Glutamatergic neuron (in vitro differentiated cells): Measurements from ENCODE around the gene TMEM50B. TPM values are rescaled to one million over a fixed set of nuclear protein-coding genes. Genes with fewer than 3 reads are reported as not detected.

ENCODE experiments used
- DNase-seq: peaks from one replicate; pipeline ENCODE4 v3.0.0; 2022
- H3K27ac Mint-ChIP-seq: one replicate; pipeline ENCODE4 v1.8.0; 2020; ENCODE audit warnings: mild to moderate bottlenecking, mixed read lengths, inconsistent platforms; ENCODE audit not compliant: unreplicated experiment
- H3K27me3 Mint-ChIP-seq: one replicate; pipeline ENCODE4 v1.8.0; 2020; ENCODE audit warnings: mild to moderate bottlenecking, moderate library complexity, mixed read lengths, inconsistent platforms; ENCODE audit not compliant: unreplicated experiment
- H3K36me3 Mint-ChIP-seq: one replicate; pipeline ENCODE4 v1.8.0; 2020; ENCODE audit warnings: mild to moderate bottlenecking, mixed read lengths, inconsistent platforms; ENCODE audit not compliant: unreplicated experiment
- H3K4me1 Mint-ChIP-seq: one replicate; pipeline ENCODE4 v1.8.0; 2020; ENCODE audit warnings: mild to moderate bottlenecking, low read depth, mixed read lengths, inconsistent platforms; ENCODE audit not compliant: unreplicated experiment
- H3K4me3 Mint-ChIP-seq: one replicate; pipeline ENCODE4 v1.8.0; 2020; ENCODE audit warnings: mild to moderate bottlenecking, mixed read lengths, inconsistent platforms; ENCODE audit not compliant: unreplicated experiment
- H3K9me3 Mint-ChIP-seq: one replicate; pipeline ENCODE4 v1.8.0; 2020; ENCODE audit warnings: mild to moderate bottlenecking, moderate library complexity, mixed read lengths, inconsistent platforms; ENCODE audit not compliant: unreplicated experiment
- CTCF ChIP-seq: fragments of 200-600 bp; sonication (generic); IDR thresholded peaks from one replicate; pipeline ENCODE4 v1.5.0; 2021; ENCODE audit not compliant: partially characterized antibody, unreplicated experiment
- total RNA-seq: library from RNA; stranded (reverse); fragmentation: NEBNext Ultra II Directional; extraction: Animal tissue kit (Norgen Biotek cat#: 25700); gene quantifications from one replicate; pipeline ENCODE4 v1.2.1, GENCODE V29; 2021; ENCODE audit not compliant: unreplicated experiment

The TMEM50B gene
- total RNA-seq, 1 donor from 2014 or later = 37.5 TPM

DNA sequence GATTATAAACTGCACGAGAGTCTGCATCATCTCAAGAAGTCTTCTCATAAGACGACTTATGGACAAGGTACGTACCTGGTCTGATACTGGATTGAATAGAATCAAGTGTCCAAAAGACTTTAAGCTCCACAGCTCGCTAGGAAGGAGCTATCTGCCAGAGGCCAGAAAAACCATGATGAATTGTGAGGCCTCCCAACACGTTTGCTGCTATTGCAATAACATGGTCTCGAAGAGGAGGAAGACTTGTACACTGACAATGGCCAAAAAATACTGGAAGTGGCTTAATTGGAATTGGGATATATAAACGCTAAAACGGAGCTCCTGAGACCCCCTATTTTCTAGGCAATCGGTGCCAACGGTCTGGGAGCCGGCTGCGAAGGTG, 11.2 kb upstream of the TMEM50B start:
- no peak for TF ChIP-seq CTCF
- no peak for DNase-seq
- Mint-ChIP-seq H3K27ac (peak overlapping the region; percentile 86), H3K4me1 (no peaks in the 10 kb centered on the region), H3K27me3 (peaks cover 3% of the 10 kb centered on the region), H3K4me3 (peak overlapping the region; percentile 89), H3K36me3 (no peaks in the 10 kb centered on the region), H3K9me3 (peaks cover 2% of the 10 kb centered on the region)

DNA sequence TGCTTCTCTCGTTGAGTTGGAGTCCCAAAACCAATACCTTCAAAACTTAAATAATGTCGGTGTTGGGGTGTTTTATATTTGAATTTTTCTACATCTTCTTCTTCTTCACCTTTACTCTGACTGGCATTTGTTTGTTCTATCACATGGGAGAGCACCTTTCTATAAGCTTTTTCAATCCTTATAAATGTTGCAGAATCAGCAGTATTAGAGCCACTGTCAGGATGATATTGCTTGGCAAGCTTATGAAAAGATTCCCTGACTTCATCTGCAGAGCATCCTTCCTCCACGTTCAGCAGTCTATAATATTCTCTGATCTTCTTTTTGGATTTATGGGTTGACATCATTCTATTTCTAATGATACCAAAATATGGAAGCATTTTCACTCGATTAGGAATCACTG, 9.2 kb upstream of the TMEM50B start:
- DNase-seq = no peak
- Mint-ChIP-seq H3K27ac (no peak overlapping the region), H3K36me3 (no peaks in the 10 kb centered on the region), H3K4me1 (no peaks in the 10 kb centered on the region), H3K4me3 (no peak overlapping the region), H3K9me3 (no peaks in the 10 kb centered on the region), H3K27me3 (peaks cover 3% of the 10 kb centered on the region)
- no peak for TF ChIP-seq CTCF

GRCh38 chr21:33487996-33488395, 8.2 kb upstream of the TMEM50B start:
- no peaks in the 10 kb centered on the region for H3K4me1 Mint-ChIP-seq
- peaks cover 3% of the 10 kb centered on the region for H3K27me3 Mint-ChIP-seq
- H3K36me3 Mint-ChIP-seq = no peaks in the 10 kb centered on the region
- no peak for DNase-seq
- H3K9me3 Mint-ChIP-seq = no peaks in the 10 kb centered on the region
- H3K27ac Mint-ChIP-seq = no peak overlapping the region
- TF ChIP-seq CTCF = no peak
- H3K4me3 Mint-ChIP-seq = no peak overlapping the region

DNA sequence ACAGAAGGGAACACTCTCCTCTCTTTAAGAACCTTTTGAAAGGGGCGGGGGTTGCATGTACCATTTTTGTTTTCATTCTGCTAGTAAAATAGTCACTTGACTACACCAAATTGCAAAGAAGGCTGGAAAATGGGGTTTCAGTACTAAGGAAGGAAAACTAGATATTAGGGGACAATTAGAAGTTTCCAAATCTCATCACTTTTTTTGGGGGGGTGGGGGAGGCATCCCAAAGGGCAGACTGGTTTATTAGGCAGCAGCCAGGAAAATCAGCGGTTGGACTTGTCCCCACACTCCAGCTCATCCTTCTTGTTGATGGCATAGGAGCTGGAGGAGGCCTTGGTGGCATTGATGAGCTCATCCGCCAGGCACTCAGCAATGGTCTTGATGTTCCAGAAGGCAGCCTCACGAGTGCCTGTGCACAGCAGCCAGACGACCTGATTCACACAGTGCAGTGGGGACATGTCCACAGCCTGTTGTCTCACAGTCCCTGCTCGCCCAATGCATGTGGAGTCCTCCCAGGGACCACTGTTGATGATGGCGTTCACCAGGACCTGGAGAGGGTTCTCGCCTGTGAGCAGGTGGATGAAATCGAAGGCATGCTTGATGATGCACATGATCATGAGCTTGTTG, 1.7 kb upstream of the TMEM50B start:
- peak overlapping the region; percentile 91 for H3K4me3 Mint-ChIP-seq
- H3K27ac Mint-ChIP-seq = no peak overlapping the region
- no peak for TF ChIP-seq CTCF
- peaks cover 4% of the 10 kb centered on the region for H3K36me3 Mint-ChIP-seq
- H3K4me1 Mint-ChIP-seq = peaks cover 7% of the 10 kb centered on the region
- peaks cover 6% of the 10 kb centered on the region for H3K27me3 Mint-ChIP-seq
- H3K9me3 Mint-ChIP-seq = peaks cover 10% of the 10 kb centered on the region
- no peak for DNase-seq

- H3K4me1 Mint-ChIP-seq = peaks cover 7% of the 10 kb centered on the region
- peak overlapping the region; percentile 83 for H3K27ac Mint-ChIP-seq
- H3K27me3 Mint-ChIP-seq = peaks cover 6% of the 10 kb centered on the region
- H3K36me3 Mint-ChIP-seq = peaks cover 4% of the 10 kb centered on the region
- peak; percentile 9 for TF ChIP-seq CTCF
- DNase-seq = no peak
- peaks cover 10% of the 10 kb centered on the region for H3K9me3 Mint-ChIP-seq
- peak overlapping the region; percentile 91 for H3K4me3 Mint-ChIP-seq
Measured at GRCh38 chr21:33480481-33481103, 818 bp upstream of the TMEM50B start.
